GM18870 (cell line): ENCODE measurements around the gene CABP2.
"Not testable (repeated sequence)": the region's sequence is repeated elsewhere in the genome, so short reads cannot be mapped to it uniquely, and the experiment has no call there.

Experiments used
- ATAC-seq: cut with Tn5 transposase; IDR thresholded peaks from one replicate; pipeline ENCODE4 v1.9.1; 2021; ENCODE audit warnings: moderate library complexity; ENCODE audit not compliant: unreplicated experiment

Gene CABP2

GRCh38 chr11:67539550-67539949, 16.3 kb upstream of the CABP2 start:
- ATAC-seq: no peak

GRCh38 chr11:67538823-67539505, 15.7 kb upstream of the CABP2 start:
- ATAC-seq: no peak

- ATAC-seq: no peak
Measured at GRCh38 chr11:67538306-67538705, 15.1 kb upstream of the CABP2 start.

GRCh38 chr11:67535561-67535960, 12.3 kb upstream of the CABP2 start:
- ATAC-seq: no peak

- no peak for ATAC-seq
Measured at GRCh38 chr11:67534070-67534679, 10.9 kb upstream of the CABP2 start.

GRCh38 chr11:67532889-67533288, 9.6 kb upstream of the CABP2 start:
- ATAC-seq: no peak

- no peak for ATAC-seq
Measured at GRCh38 chr11:67530282-67530592, 7.0 kb upstream of the CABP2 start.

- ATAC-seq: no peak
Measured at GRCh38 chr11:67528376-67528775, 5.1 kb upstream of the CABP2 start.

- no peak for ATAC-seq
Measured at GRCh38 chr11:67525275-67525976, 2.2 kb upstream of the CABP2 start.

- ATAC-seq: no peak
Measured at GRCh38 chr11:67524480-67524808, 1.2 kb upstream of the CABP2 start.

GRCh38 chr11:67523556-67524479, 572 bp upstream of the CABP2 start:
- ATAC-seq: no peak

GRCh38 chr11:67522338-67522737, 908 bp downstream of the CABP2 start:
- no peak for ATAC-seq

GRCh38 chr11:67521924-67522323, 1.3 kb downstream of the CABP2 start:
- ATAC-seq: no peak

GRCh38 chr11:67520856-67521824, 2.1 kb downstream of the CABP2 start:
- no peak for ATAC-seq

GRCh38 chr11:67519726-67520125, 3.5 kb downstream of the CABP2 start:
- no peak for ATAC-seq

GRCh38 chr11:67517784-67518552, 5.3 kb downstream of the CABP2 start:
- no peak for ATAC-seq

GRCh38 chr11:67516806-67517205, 6.4 kb downstream of the CABP2 start:
- ATAC-seq: no peak

- ATAC-seq: no peak
Measured at GRCh38 chr11:67514116-67514515, 9.1 kb downstream of the CABP2 start.

GRCh38 chr11:67511558-67511957, 11.7 kb downstream of the CABP2 start:
- ATAC-seq: not testable (repeated sequence)

GRCh38 chr11:67510023-67510345, 13.3 kb downstream of the CABP2 start:
- no peak for ATAC-seq
